Measurements from ENCODE around the gene AGAP3. TPM values are rescaled to one million over a fixed set of nuclear protein-coding genes. Genes with fewer than 3 reads are reported as not detected.

The AGAP3 gene
- total RNA-seq, 1 experiment from 2014 or later, result 19.9 TPM

DNA sequence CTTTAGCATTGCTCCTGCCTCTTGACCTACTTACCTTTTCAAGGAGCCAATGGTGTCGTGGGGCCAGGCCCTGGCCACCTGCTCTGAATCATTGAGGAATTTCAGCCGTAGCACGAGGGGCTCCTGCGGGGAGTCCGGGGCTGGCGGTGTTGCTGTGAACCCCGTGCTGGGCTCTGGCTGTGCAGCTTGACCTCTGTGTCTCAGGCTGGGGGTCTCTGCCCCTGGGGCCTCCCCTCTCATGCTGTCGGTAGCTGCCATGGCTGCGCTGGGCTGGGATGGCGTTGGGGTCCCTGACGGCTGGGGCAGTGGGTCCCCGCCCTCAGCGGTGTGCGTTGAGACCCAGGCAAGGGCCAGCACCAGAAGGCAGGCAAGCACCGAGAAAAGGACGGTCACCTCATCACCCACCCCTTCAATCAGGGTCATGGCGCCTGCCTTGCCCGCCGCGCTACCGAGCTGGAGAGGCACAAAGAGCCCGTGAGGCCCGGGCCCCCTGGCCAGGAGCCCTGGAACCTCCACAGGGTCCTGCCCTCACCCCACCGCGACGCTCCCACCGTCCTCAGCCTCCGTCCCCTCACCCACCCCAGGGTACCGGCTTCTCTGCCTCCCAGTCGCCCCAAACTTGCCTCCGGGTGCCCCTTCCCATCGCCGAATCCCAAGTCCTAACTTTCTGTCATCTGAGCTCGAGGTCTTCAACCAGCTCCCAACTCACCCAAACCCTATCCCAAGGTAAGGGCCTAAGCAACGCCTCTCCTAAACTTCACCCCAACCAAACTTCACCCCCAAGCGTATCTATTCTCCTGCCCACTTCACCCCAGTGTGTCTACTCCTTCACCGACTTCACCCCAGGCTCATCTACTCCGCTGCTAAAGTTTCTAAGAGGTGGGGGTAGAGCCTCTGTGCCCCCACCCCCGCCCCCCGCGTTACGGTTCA lies 3.9 kb upstream of the AGAP3 start:
- peaks cover 51% of the 10 kb centered on the region for H3K4me1 ChIP-seq (replicated peaks)
- peaks cover 43% of the 10 kb centered on the region for H3K36me3 ChIP-seq
- no peaks in the 10 kb centered on the region for H3K27me3 ChIP-seq (replicated peaks)
- H3K27ac ChIP-seq, result peak overlapping the region; percentile 33
- DNase-seq (ENCODE audit: low read depth in 1 of 2, low spot score in 2 of 2), result no peak
- H3K4me3 ChIP-seq, result peak overlapping the region; percentile 75
- H3K9me3 ChIP-seq (replicated peaks), result no peaks in the 10 kb centered on the region; the same call in 1 of the 2 replicates

DNA sequence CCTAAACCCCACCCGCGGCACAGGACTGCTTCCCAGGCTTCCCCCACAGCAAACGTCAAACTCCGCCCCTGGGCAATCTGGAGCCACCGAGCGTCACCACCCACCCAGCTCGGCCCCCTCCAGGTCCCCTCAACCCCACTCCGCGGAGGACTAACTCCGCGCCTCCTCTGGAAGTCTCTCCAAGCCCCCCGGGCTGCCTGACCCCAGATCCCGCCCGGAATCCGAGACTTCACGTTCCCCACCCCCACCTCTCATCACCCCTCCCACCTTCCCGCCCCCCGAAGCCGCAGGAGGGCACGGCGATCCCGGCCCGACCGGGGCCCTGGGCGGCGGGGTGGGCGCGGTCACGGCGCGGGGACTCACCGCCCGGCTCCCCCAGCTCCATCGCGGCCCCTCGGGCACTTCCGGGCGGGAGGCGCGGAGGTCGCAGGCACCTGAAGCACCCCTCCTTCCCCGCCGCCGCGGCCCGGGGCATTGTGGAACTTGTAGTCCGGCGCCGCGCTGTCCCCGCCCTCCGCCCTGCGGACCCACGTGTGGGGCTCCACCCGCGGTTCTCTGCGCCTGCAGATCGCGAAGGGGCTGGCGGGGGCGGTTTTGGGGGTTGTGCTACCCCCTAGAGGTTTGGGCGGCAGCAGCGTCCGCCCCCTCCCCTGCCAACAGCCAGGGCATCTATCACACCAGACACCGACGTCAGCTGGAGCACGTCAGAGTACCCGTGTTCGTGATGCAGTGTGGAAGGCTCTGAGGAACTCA lies 3.0 kb upstream of the AGAP3 start, which contains the start of gene TMUB1:
TMUB1 (minus strand) TSS at position 423 of the 753 bp plus-strand sequence. CDS start 930 bp downstream, outside the sequence.
- Histone ChIP-seq H3K4me3 (peak within 1 kb of the TSS; percentile 75), H3K36me3 (peaks cover 38% of the 10 kb centered on the region), H3K27ac (peak within 1 kb of the TSS; percentile 33), H3K27me3 (replicated peaks) (no peaks in the 10 kb centered on the region), H3K9me3 (replicated peaks) (no peaks in the 10 kb centered on the region; the same call in 1 of the 2 replicates), H3K4me1 (replicated peaks) (peaks cover 59% of the 10 kb centered on the region)
- DNase-seq (ENCODE audit: low read depth in 1 of 2, low spot score in 2 of 2), result peak; percentile 60 to 73

DNA sequence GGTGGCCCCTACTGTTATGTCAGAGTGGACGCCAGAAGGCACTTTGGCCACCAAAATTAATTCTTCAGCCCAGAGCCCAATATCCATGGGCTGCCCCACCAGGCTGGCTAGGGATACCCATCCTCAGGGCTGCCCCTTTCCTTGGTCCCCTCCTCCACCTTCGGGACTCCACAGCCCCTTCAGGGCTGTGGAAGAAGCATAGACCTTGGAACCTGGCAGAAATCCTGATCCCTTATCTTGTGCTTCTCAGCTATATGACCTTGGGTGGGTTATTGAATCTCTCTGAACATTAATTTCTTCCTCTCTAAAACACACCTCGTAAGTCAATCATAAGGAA lies 2.5 kb upstream of the AGAP3 start:
- Histone ChIP-seq H3K4me1 (replicated peaks) (peaks cover 65% of the 10 kb centered on the region), H3K27ac (no peak overlapping the region), H3K4me3 (peak overlapping the region; percentile 75), H3K9me3 (replicated peaks) (no peaks in the 10 kb centered on the region; the same call in 1 of the 2 replicates), H3K27me3 (replicated peaks) (no peaks in the 10 kb centered on the region), H3K36me3 (peaks cover 33% of the 10 kb centered on the region)
- DNase-seq (ENCODE audit: low read depth in 1 of 2, low spot score in 2 of 2), result no peak

DNA sequence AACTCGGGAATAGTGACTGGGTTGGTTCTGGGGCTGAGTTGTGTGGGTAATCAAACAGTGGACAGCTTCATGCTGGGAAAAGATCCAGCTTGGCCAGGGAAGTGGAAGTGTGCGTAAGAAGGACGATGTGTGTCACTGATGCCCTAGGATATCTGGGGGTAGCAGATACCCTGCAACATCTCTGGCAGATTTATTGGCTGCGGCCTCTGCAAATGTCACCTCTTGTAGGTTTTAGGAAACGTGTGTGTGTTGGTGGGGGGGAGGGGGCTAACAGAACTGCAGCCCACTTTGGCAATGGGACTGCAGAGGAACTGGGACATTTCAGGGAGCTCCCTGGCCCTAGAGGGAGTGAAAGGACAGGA lies 965 bp upstream of the AGAP3 start:
- H3K4me3 ChIP-seq, result peak overlapping the region; percentile 58; the same call in 1 of the 2 replicates
- peaks cover 67% of the 10 kb centered on the region for H3K4me1 ChIP-seq (replicated peaks)
- no peak overlapping the region for H3K27ac ChIP-seq
- no peaks in the 10 kb centered on the region for H3K27me3 ChIP-seq (replicated peaks)
- H3K36me3 ChIP-seq, result peaks cover 21% of the 10 kb centered on the region
- no peaks in the 10 kb centered on the region; the same call in 1 of the 2 replicates for H3K9me3 ChIP-seq (replicated peaks)
- no peak for DNase-seq (ENCODE audit: low read depth in 1 of 2, low spot score in 2 of 2)

DNA sequence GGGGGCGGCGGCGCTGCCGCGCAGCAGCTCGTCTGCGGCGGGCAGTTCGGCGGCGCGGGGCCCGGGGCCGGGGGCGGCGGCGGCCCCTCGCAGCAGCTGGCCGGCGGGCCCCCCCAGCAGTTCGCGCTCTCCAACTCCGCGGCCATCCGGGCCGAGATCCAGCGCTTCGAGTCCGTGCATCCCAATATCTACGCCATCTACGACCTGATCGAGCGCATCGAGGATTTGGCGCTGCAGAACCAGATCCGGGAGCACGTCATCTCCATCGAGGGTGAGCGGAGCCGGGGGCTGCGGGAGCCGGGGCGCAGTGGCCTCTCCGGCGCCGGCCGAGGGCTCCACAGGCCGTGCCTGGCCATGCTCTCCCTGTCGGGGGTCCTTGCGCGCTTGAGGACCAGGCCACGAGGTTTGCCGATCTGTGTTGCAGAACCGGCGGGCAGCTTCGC lies 548 bp downstream of the AGAP3 start:
- Histone ChIP-seq H3K4me1 (replicated peaks) (peaks cover 56% of the 10 kb centered on the region), H3K4me3 (peak overlapping the region; percentile 58)

DNA sequence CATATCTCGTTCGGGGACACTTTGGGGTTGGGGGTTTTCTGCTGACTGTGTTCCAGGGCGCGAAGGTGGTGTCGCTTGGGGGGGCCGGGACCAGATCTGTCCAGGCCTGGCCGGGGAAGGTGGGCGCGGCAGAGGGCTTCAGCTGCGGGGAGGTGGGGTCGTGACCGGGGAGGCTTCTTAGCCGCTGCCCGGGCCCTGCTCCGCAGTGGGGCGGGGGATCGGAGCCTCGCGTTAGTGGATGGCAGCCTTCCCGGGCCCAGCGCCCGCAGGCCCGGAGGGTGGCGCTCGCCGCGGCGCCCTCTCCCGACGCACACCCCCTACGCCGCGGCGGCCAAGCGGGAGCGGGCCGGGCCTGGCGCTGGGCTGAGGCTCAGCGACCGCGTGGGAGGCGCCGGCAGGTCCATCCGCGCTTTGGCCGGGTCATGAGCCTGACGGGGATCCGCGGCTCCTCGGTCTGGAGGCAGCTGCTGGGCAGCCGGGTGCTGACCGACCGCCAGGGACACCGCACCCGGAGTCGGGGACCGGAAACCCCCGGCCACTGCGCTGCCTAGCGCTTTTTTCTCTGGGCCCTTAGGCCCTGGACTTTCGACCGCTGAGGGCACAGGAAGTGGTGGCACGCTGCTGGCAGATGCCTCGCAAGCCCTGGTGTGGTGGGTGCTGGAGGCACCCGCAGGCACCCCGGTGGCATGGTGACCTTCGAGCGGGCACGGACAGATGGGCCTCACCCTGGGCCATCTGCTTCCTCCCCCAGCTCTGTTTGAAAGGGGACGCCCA lies 1.2 kb downstream of the AGAP3 start:
- Histone ChIP-seq H3K4me1 (replicated peaks) (peaks cover 50% of the 10 kb centered on the region), H3K27ac (peak overlapping the region; percentile 46), H3K36me3 (peaks cover 4% of the 10 kb centered on the region; the same call in 1 of the 2 replicates), H3K9me3 (replicated peaks) (no peaks in the 10 kb centered on the region; the same call in 1 of the 2 replicates), H3K4me3 (peak overlapping the region; percentile 58), H3K27me3 (replicated peaks) (no peaks in the 10 kb centered on the region)
- DNase-seq (ENCODE audit: low read depth in 1 of 2, low spot score in 2 of 2), result peak in 1 of 2 experiments; percentile 72

More for the DNA sequence above, 548 bp downstream of the AGAP3 start:
- peak in 1 of 2 experiments; percentile 58 for DNase-seq (ENCODE audit: low read depth in 1 of 2, low spot score in 2 of 2)
- Histone ChIP-seq H3K27ac (no peak overlapping the region; the same call in 1 of the 2 replicates), H3K9me3 (replicated peaks) (no peaks in the 10 kb centered on the region; the same call in 1 of the 2 replicates), H3K36me3 (peaks cover 8% of the 10 kb centered on the region), H3K27me3 (replicated peaks) (no peaks in the 10 kb centered on the region)

DNA sequence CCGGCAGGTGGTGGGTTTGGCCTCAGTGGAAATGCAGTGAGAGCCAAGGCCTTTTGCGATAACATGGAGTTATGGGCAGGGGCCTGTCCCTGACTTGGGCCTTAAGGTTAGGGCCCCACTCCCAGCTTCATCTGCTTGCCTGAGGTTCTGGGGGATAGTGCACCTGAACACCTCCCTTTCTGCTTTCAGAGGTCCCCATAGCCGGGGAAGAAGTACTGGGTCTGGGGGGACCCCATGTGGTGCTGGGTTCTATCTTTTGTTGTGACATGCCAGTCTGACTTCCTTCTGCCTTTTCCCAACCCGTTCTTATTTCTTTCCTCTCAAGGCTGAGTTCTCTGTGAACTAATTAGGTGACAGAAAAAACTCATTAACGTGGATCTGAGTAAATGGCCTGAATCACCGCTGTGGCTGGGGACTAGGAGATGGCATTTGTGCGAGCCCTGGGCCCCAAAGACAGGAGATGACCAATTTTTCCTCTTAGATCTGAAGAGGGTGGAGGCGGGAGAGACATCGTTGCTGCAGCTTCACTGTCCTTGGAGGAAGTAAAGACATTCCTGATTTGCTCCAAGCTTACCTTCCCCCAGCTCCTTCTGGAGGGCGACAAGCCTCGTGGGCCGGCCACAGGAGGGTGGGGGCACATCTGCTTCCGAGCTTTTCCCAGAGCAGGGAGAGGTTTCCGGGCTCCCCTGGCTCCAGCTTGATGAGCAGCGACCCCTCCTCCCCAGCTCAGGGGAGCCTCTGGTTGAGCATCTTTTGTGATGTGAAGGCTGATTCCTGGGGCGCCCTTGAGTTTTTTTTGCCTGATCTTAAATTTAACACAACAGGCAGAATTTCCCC lies 2.0 kb downstream of the AGAP3 start:
- no peaks in the 10 kb centered on the region for H3K27me3 ChIP-seq (replicated peaks)
- peak overlapping the region; percentile 52 for H3K27ac ChIP-seq
- peaks cover 46% of the 10 kb centered on the region for H3K4me1 ChIP-seq (replicated peaks)
- peak in 1 of 2 experiments; percentile 42 for DNase-seq (ENCODE audit: low read depth in 1 of 2, low spot score in 2 of 2)
- peaks cover 4% of the 10 kb centered on the region; the same call in 1 of the 2 replicates for H3K36me3 ChIP-seq
- no peaks in the 10 kb centered on the region; the same call in 1 of the 2 replicates for H3K9me3 ChIP-seq (replicated peaks)
- peak overlapping the region; percentile 58 for H3K4me3 ChIP-seq

DNA sequence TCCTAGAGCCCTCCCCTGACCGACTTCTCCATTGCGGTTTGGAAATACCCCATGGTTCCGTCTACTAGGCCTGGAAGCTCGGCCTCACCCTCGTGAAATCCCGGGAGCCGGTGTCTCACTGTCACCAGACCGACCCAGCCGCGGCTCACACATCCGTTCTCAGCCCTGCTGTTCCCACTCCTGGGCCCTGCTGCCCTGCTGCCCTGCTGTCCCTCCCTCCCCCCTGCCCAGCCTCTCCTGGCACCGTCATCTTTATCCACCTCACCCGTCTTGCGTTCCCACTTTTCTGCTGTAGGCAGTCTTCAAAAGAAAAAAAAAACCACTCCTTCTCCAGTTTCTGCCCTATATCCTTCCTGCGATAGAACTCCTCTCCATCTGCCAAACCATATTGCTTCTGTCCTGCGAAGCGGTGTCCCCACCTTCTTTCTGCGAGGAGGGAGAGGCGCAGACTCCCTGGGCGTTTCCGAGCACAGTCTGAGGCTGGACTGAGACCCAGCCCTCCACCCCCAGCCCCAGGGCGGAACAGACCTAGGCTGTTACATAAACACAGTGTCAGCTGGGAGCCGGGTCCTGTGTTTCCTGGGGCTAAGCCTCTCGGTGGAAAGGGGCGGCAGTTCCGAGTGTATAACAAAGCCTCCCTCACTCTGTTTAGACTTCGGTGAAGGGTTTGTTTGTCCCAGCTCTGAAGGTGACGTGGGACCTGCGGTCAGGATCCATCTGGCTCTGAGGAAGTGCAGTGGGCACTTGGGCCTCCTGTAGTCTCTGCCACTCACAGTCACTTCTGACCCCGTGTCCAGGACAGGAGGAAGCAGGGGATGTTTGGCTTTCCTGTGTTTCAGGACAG lies 2.8 kb downstream of the AGAP3 start:
- Histone ChIP-seq H3K36me3 (peaks cover 4% of the 10 kb centered on the region; the same call in 1 of the 2 replicates), H3K27me3 (replicated peaks) (no peaks in the 10 kb centered on the region), H3K27ac (peak overlapping the region; percentile 52), H3K4me3 (peak overlapping the region; percentile 58), H3K4me1 (replicated peaks) (peaks cover 40% of the 10 kb centered on the region), H3K9me3 (replicated peaks) (no peaks in the 10 kb centered on the region; the same call in 1 of the 2 replicates)
- peak; percentile 89 to 90 for DNase-seq (ENCODE audit: low read depth in 1 of 2, low spot score in 2 of 2)

DNA sequence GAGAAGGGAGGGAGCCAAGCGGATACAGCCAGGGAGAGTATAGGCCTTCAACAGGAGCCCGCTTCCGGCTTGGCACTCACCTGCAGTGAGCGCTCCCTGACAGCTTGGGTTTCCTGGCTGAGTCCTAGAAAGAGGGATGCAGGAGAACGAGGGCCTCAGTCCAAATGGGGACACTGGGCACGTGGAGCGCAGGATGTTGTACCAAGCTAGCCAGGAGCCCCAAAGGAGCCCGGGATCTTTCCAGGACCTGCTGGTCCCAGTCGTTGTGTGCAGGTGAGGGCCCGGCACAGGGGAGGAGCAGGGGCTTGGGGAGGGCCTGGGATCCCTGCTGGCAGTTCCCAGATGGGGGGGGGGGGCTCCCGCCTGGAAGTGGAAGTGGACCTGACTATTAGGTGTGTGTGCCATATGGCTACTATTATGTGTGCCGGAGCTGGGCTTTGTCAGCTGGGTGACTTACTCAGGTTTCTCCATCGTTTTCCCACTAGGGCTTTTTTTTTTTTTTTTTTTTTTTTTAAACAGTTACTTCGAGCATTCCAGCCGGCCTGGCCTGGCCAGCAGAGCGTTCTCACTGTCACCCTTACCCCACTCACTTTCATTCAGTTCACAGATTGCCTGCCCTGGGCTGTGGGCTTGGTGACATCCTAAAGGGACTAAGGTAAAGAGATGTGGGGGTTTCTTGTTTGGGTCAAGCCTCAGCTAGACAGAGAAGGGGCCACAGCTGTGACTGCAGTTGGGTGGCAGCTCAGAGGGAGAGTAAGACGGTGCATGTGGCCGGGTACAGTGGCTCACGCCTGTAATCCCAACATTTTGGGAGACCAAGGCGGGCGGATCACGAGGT lies 3.8 kb downstream of the AGAP3 start:
- H3K36me3 ChIP-seq, result peaks cover 4% of the 10 kb centered on the region; the same call in 1 of the 2 replicates
- no peaks in the 10 kb centered on the region; the same call in 1 of the 2 replicates for H3K9me3 ChIP-seq (replicated peaks)
- no peaks in the 10 kb centered on the region for H3K27me3 ChIP-seq (replicated peaks)
- H3K27ac ChIP-seq, result peak overlapping the region; percentile 52
- no peak for DNase-seq (ENCODE audit: low read depth in 1 of 2, low spot score in 2 of 2)
- H3K4me1 ChIP-seq (replicated peaks), result peaks cover 45% of the 10 kb centered on the region
- H3K4me3 ChIP-seq, result no peak overlapping the region

DNA sequence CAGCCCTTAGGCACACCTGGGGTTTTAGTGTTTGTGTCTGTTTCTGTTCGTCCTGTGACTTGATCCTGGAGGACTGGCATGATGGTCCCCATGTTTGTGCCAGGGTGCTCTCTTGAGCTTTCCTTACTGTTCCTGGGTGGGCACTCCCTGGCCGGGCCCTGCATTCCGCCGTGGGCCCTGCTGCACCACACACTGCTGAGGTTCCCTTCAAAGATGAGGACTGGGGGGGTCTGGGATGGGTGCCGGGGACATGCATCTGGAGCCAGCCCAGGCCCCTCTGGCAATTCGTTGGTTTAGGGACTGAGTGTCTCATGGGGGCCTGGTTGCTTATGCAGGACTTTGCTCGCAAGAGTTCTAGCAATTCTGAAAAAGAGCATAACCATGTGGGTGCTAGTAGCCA lies 4.7 kb downstream of the AGAP3 start:
- H3K9me3 ChIP-seq (replicated peaks), result no peaks in the 10 kb centered on the region; the same call in 1 of the 2 replicates
- H3K4me3 ChIP-seq, result no peak overlapping the region
- no peak overlapping the region for H3K27ac ChIP-seq
- no peak for DNase-seq (ENCODE audit: low read depth in 1 of 2, low spot score in 2 of 2)
- peaks cover 4% of the 10 kb centered on the region; the same call in 1 of the 2 replicates for H3K36me3 ChIP-seq
- peaks cover 37% of the 10 kb centered on the region for H3K4me1 ChIP-seq (replicated peaks)
- no peaks in the 10 kb centered on the region for H3K27me3 ChIP-seq (replicated peaks)

DNA sequence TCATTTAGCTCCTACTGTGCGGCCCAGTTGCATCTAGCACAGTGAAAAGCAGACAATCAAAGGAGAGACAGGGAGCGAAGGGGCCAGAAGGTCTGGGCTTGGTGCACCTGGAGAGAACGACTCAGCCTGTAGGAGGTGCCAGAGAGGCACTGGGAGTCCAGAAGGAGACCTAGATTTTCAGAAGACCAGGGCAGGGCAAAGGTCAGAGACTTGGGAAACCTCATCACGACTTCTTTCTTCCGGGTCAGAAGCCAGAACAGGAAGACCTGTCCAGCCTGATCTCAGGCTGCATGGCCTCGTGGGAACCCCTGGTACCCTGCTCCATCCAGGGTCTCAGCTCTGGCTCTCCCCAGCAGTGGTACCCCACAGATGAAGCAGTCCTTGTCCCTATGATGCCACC lies 5.2 kb downstream of the AGAP3 start:
- no peak overlapping the region for H3K4me3 ChIP-seq
- H3K27ac ChIP-seq, result no peak overlapping the region
- no peak for DNase-seq (ENCODE audit: low read depth in 1 of 2, low spot score in 2 of 2)
- H3K9me3 ChIP-seq (replicated peaks), result no peaks in the 10 kb centered on the region; the same call in 1 of the 2 replicates
- no peaks in the 10 kb centered on the region for H3K27me3 ChIP-seq (replicated peaks)
- H3K4me1 ChIP-seq (replicated peaks), result peaks cover 36% of the 10 kb centered on the region
- peaks cover 4% of the 10 kb centered on the region; the same call in 1 of the 2 replicates for H3K36me3 ChIP-seq

Data from SJSA1 (cell line).